ENCODE measurements around the gene SOX10. TPM values are rescaled to one million over a fixed set of nuclear protein-coding genes. Genes with fewer than 3 reads are reported as not detected.

The SOX10 gene
- total RNA-seq, 1 donor from 2014 or later, result not detected

- no peak for DNase-seq (ENCODE audit: low read depth)
- TF ChIP-seq CTCF (IDR thresholded peaks at IDR 0.05; ENCODE audit: insufficient read depth, low read length, poor library complexity, severe bottlenecking), result no peak
These were observed 7.5 kb upstream of the SOX10 start for GRCh38 chr22:37991731-37992442.

GRCh38 chr22:37990862-37991261 lies 6.5 kb upstream of the SOX10 start:
- no peak for TF ChIP-seq CTCF (IDR thresholded peaks at IDR 0.05; ENCODE audit: insufficient read depth, low read length, poor library complexity, severe bottlenecking)
- DNase-seq (ENCODE audit: low read depth), result no peak
- Histone ChIP-seq H3K4me3 (ENCODE audit: low read depth, low read length) (no peak overlapping the region), H3K36me3 (ENCODE audit: control insufficient read depth, insufficient read depth, low read length) (no peaks in the 10 kb centered on the region), H3K27me3 (ENCODE audit: control insufficient read depth, insufficient read depth, low read length) (peaks cover 3% of the 10 kb centered on the region)

More at GRCh38 chr22:37991731-37992442, 7.5 kb upstream of the SOX10 start:
- peaks cover 6% of the 10 kb centered on the region for H3K27me3 ChIP-seq (ENCODE audit: control insufficient read depth, insufficient read depth, low read length)
- H3K4me3 ChIP-seq (ENCODE audit: low read depth, low read length), result no peak overlapping the region
- H3K36me3 ChIP-seq (ENCODE audit: control insufficient read depth, insufficient read depth, low read length), result no peaks in the 10 kb centered on the region

GRCh38 chr22:37990301-37990700 lies 5.9 kb upstream of the SOX10 start:
- H3K4me3 ChIP-seq (ENCODE audit: low read depth, low read length), result no peak overlapping the region
- no peak for DNase-seq (ENCODE audit: low read depth)
- H3K27me3 ChIP-seq (ENCODE audit: control insufficient read depth, insufficient read depth, low read length), result peaks cover 3% of the 10 kb centered on the region
- H3K36me3 ChIP-seq (ENCODE audit: control insufficient read depth, insufficient read depth, low read length), result no peaks in the 10 kb centered on the region
- no peak for TF ChIP-seq CTCF (IDR thresholded peaks at IDR 0.05; ENCODE audit: insufficient read depth, low read length, poor library complexity, severe bottlenecking)

- no peak for TF ChIP-seq CTCF (IDR thresholded peaks at IDR 0.05; ENCODE audit: insufficient read depth, low read length, poor library complexity, severe bottlenecking)
- Histone ChIP-seq H3K4me3 (ENCODE audit: low read depth, low read length) (no peak overlapping the region), H3K27me3 (ENCODE audit: control insufficient read depth, insufficient read depth, low read length) (peaks cover 10% of the 10 kb centered on the region), H3K36me3 (ENCODE audit: control insufficient read depth, insufficient read depth, low read length) (no peaks in the 10 kb centered on the region)
- no peak for DNase-seq (ENCODE audit: low read depth)
These were observed 5.0 kb upstream of the SOX10 start for GRCh38 chr22:37989146-37990045.

- TF ChIP-seq CTCF (IDR thresholded peaks at IDR 0.05; ENCODE audit: insufficient read depth, low read length, poor library complexity, severe bottlenecking), result no peak
- no peak overlapping the region for H3K4me3 ChIP-seq (ENCODE audit: low read depth, low read length)
- no peak for DNase-seq (ENCODE audit: low read depth)
- H3K27me3 ChIP-seq (ENCODE audit: control insufficient read depth, insufficient read depth, low read length), result peaks cover 29% of the 10 kb centered on the region
- H3K36me3 ChIP-seq (ENCODE audit: control insufficient read depth, insufficient read depth, low read length), result no peaks in the 10 kb centered on the region
These were observed 2.0 kb upstream of the SOX10 start for GRCh38 chr22:37986371-37986770.
